Colonic mucosa (tissue), 4 donors: ENCODE results near the gene SPRYD3. TPM values are rescaled to one million over a fixed set of nuclear protein-coding genes. Genes with fewer than 3 reads are reported as not detected.

Source experiments
- DNase-seq: peaks from one replicate; pipeline ENCODE4 v3.0.0-alpha.2; 2020
- H3K27ac ChIP-seq: fragments of 200-600 bp; one replicate; pipeline ENCODE4 v1.8.0; 2021
- H3K27me3 ChIP-seq: fragments of 200-600 bp; one replicate; pipeline ENCODE4 v1.8.0; 2021
- H3K36me3 ChIP-seq: fragments of 200-600 bp; one replicate; pipeline ENCODE4 v1.8.0; 2021
- H3K4me1 ChIP-seq: fragments of 200-600 bp; one replicate; pipeline ENCODE4 v1.8.0; 2021; ENCODE audit warnings: mild to moderate bottlenecking
- H3K4me3 ChIP-seq: fragments of 200-600 bp; one replicate; pipeline ENCODE4 v1.8.0; 2021
- H3K9ac ChIP-seq, 2 donors: one replicate each; pipeline ENCODE4 v1.7.0; 2013; ENCODE audit warnings: control low read depth in 2 of 2, low read depth in 2 of 2, low read length in 2 of 2
- H3K9me3 ChIP-seq: fragments of 200-600 bp; one replicate; pipeline ENCODE4 v1.8.0; 2021
- intact Hi-C: fragments of 100-400 bp; cut with DNase I; formaldehyde crosslinking; loops from one replicate; pipeline ENCODE4 v1.14.1; 2022
- total RNA-seq, 2 donors: library from RNA; stranded (reverse); fragmentation: NEBNext Ultra II Directional in 1 of 2; extraction: Animal tissue kit (Norgen Biotek cat#: 25700) in 1 of 2; gene quantifications; one replicate each; pipeline ENCODE4 v1.2.1, GENCODE V29; 2021
- TF ChIP-seq, protein P1 (sequence below): fragments of 200-600 bp; IDR thresholded peaks from one replicate; pipeline ENCODE4 v1.8.0; 2022; ENCODE audit warnings: antibody characterized with exemption, mild to moderate bottlenecking
- donor health status: healthy.
- donor health status: DM: no; HTN: no; CAD: no.
- donor health status: DM: no; HTN: no; CAD: no.

SPRYD3 gene
- total RNA-seq, 2 donors from 2014 or later: 32.5 to 35.0 TPM

GRCh38 chr12:53050426-53051057 lies 28.6 kb downstream of the SPRYD3 start:
- TF ChIP-seq, protein P1, sequence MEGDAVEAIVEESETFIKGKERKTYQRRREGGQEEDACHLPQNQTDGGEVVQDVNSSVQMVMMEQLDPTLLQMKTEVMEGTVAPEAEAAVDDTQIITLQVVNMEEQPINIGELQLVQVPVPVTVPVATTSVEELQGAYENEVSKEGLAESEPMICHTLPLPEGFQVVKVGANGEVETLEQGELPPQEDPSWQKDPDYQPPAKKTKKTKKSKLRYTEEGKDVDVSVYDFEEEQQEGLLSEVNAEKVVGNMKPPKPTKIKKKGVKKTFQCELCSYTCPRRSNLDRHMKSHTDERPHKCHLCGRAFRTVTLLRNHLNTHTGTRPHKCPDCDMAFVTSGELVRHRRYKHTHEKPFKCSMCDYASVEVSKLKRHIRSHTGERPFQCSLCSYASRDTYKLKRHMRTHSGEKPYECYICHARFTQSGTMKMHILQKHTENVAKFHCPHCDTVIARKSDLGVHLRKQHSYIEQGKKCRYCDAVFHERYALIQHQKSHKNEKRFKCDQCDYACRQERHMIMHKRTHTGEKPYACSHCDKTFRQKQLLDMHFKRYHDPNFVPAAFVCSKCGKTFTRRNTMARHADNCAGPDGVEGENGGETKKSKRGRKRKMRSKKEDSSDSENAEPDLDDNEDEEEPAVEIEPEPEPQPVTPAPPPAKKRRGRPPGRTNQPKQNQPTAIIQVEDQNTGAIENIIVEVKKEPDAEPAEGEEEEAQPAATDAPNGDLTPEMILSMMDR: no peak
- Histone ChIP-seq H3K27ac (peak overlapping the region; percentile 97), H3K4me3 (peak overlapping the region; percentile 35), H3K9me3 (no peaks in the 10 kb centered on the region), H3K36me3 (no peaks in the 10 kb centered on the region), H3K4me1 (peaks cover 38% of the 10 kb centered on the region), H3K9ac (peak overlapping the region; percentile 86 to 87), H3K27me3 (no peaks in the 10 kb centered on the region)
- intact Hi-C loops: no loop called here
- DNase-seq: no peak

GRCh38 chr12:53049571-53050318 lies 29.4 kb downstream of the SPRYD3 start, which contains the start of gene TNS2:
Gene TNS2, plus strand, starts transcription at chr12:53050065. Its CDS starts 121 bp downstream, at chr12:53050186.
- no peaks in the 10 kb centered on the region for H3K36me3 ChIP-seq
- intact Hi-C loops: no loop called here
- TF ChIP-seq, protein P1: no peak
- H3K4me3 ChIP-seq: peak within 1 kb of the TSS; percentile 35
- H3K9me3 ChIP-seq: no peaks in the 10 kb centered on the region
- H3K9ac ChIP-seq: peak within 1 kb of the TSS; percentile 86 to 87
- peaks cover 38% of the 10 kb centered on the region for H3K4me1 ChIP-seq
- DNase-seq: peak; percentile 75
- no peaks in the 10 kb centered on the region for H3K27me3 ChIP-seq
- H3K27ac ChIP-seq: peak within 1 kb of the TSS; percentile 97

DNA sequence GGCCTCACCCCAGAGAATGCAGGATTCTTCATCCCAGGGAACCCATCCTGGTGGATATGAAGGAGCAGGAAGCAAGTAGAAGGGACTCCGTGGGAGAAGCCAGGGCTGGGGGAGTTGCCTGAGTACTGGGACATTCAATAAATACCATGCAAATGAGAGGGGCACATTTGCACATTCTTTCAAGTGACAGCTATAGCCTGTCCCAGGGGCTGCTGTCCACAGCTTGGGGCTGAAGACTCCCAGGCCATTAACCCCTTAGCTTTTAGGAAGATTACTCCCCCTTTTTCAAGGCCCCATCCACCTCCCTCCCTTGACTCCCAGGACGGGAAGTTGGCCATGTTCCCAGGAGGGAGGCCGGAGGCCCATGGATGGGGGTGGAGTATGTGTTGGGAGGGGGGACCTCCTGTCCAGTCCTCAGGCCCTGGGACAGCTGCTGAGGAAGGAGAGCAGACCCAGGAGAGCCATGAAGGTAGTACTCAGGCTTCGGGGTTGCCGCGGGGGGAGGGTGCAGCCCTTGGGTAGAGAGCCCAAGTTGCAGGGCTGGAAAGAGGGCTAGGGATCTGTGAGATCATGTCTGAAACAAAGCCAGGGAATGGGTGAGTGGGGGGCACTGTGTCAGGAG lies 30.3 kb downstream of the SPRYD3 start:
- peak; percentile 67 for DNase-seq

DNA sequence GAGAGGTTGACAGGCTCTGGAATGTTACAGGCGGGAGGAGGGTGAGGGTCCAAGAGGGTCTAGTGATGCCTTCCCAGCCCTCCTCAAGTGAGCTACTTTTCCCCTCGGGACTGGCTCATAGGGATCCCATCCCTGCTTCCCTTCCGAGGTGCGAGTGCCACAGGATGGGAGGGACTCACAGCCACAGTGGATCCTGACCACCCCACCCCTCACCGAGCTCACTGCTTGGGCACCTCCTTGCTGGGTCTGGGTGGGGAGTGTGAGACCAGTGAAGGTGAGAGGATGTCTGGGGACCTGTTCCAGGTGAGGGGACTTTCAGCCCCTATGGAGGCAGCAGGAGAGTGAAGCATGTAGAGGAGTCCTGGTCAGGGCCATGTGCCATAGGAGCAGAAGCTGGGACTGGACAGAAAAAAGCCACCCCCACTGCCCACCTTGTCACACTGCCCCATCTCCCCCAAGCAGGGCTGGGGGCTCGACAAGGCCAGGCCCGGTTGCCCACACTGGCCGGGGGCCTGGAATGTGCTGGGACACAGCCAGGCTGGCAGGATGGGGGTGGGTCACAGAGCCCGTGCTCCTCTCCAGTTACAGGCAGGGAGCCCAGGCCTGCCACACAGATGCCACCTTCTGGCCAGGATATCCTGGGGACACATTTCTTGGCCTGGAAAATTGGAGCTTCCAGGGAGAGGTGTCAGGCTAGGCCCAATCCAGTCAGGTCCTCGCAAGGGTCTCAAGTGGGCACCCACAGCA lies 31.0 kb downstream of the SPRYD3 start:
- Histone ChIP-seq H3K4me3 (peak overlapping the region; percentile 43), H3K9ac (peak overlapping the region; percentile 86 to 87)

More for the DNA sequence above, 30.3 kb downstream of the SPRYD3 start:
- TF ChIP-seq, protein P1: no peak
- H3K36me3 ChIP-seq: no peaks in the 10 kb centered on the region
- H3K4me3 ChIP-seq: peak overlapping the region; percentile 15
- intact Hi-C loops: no loop called here
- peak overlapping the region; percentile 86 to 87 for H3K9ac ChIP-seq
- H3K4me1 ChIP-seq: peaks cover 38% of the 10 kb centered on the region
- H3K9me3 ChIP-seq: no peaks in the 10 kb centered on the region
- peak overlapping the region; percentile 97 for H3K27ac ChIP-seq
- no peaks in the 10 kb centered on the region for H3K27me3 ChIP-seq

More for the DNA sequence above, 31.0 kb downstream of the SPRYD3 start:
- peak; percentile 74 for DNase-seq
- TF ChIP-seq, protein P1: no peak
- H3K27ac ChIP-seq: peak overlapping the region; percentile 97
- no peaks in the 10 kb centered on the region for H3K36me3 ChIP-seq
- H3K27me3 ChIP-seq: no peaks in the 10 kb centered on the region
- H3K4me1 ChIP-seq: peaks cover 32% of the 10 kb centered on the region
- H3K9me3 ChIP-seq: no peaks in the 10 kb centered on the region
- intact Hi-C loops: no loop called here
